LNCaP clone FGC (cell line): ENCODE data around the gene ADGRV1.
A peak's percentile ranks its signal among the peaks of the same experiment; 100 is the strongest.

ENCODE experiments used
- DNase-seq: peaks from one replicate; pipeline ENCODE4 v3.0.0-alpha.2; 2011; ENCODE audit warnings: low read depth
- H3K4me3 ChIP-seq: 2 replicates; pipeline ENCODE4 v1.5.1; 2011; ENCODE audit warnings: mild to moderate bottlenecking, low read depth, low read length, control low read depth
- TF ChIP-seq, protein P1 (sequence below): IDR thresholded peaks from 2 replicates; pipeline ENCODE4 v1.5.1; 2012; ENCODE audit warnings: mild to moderate bottlenecking; ENCODE audit not compliant: control insufficient read depth, insufficient read depth; ENCODE audit errors: extremely low read depth

The ADGRV1 gene

DNA sequence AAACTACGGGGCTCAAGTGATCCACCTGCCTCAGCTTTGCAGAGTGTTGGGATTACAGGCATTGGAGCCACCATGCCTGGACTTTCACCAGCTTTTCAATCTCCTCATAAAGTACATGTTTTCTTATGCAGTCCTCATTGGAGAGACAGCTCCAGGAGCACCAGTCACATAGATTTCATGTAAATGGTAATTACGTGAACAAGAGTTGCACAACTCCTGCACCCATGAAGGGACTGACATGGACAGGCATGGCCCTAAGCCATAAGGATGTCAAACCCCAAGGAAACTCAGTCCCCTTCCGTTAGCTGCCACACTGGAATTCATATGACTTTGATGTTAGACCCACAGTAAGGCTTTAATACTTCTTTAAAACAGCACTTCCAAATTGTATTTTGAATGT, 7.6 kb upstream of the ADGRV1 start:
- TF ChIP-seq, protein P1, sequence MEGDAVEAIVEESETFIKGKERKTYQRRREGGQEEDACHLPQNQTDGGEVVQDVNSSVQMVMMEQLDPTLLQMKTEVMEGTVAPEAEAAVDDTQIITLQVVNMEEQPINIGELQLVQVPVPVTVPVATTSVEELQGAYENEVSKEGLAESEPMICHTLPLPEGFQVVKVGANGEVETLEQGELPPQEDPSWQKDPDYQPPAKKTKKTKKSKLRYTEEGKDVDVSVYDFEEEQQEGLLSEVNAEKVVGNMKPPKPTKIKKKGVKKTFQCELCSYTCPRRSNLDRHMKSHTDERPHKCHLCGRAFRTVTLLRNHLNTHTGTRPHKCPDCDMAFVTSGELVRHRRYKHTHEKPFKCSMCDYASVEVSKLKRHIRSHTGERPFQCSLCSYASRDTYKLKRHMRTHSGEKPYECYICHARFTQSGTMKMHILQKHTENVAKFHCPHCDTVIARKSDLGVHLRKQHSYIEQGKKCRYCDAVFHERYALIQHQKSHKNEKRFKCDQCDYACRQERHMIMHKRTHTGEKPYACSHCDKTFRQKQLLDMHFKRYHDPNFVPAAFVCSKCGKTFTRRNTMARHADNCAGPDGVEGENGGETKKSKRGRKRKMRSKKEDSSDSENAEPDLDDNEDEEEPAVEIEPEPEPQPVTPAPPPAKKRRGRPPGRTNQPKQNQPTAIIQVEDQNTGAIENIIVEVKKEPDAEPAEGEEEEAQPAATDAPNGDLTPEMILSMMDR: no peak
- no peak for DNase-seq
- H3K4me3 ChIP-seq: no peak overlapping the region

DNA sequence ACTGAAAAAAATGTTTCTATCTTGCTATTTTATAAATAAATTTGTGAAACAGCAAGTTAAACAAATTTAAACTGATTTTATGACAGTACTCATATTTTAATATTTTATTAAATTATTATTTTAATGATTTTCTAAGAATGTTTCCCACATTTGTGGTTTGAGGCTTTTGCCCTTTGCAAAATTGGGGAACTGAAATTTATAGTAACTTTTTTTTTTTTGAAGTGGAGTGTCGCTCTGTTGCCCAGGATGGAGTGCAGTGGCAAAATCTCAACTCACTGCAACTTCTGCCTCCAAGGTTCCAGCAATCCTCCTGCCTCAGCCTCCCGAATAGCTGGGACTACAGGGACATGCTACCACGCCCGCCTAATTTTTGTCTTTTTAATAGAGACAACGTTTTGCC, 7.2 kb upstream of the ADGRV1 start:
- no peak for DNase-seq
- H3K4me3 ChIP-seq: no peak overlapping the region
- TF ChIP-seq, protein P1: no peak

DNA sequence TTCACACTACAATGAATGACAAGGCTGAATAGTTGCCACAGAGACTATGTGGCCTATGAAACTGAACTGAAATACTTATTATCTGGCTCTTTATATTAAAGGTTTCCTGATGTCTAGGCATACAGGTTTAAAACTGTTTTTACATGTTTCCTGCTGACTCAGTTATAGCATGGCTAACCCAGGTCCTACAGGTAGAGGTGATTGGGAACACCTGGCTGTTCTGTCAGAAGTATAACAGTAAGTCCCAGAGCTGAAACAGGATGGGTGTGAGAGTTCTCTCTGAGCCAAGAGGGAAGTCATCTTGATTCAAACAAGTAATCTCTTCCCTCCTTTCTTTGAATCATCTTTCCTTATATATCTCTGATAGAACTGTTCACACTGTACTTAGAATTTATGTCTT, 4.9 kb upstream of the ADGRV1 start:
- TF ChIP-seq, protein P1: no peak
- no peak overlapping the region for H3K4me3 ChIP-seq
- DNase-seq: no peak

DNA sequence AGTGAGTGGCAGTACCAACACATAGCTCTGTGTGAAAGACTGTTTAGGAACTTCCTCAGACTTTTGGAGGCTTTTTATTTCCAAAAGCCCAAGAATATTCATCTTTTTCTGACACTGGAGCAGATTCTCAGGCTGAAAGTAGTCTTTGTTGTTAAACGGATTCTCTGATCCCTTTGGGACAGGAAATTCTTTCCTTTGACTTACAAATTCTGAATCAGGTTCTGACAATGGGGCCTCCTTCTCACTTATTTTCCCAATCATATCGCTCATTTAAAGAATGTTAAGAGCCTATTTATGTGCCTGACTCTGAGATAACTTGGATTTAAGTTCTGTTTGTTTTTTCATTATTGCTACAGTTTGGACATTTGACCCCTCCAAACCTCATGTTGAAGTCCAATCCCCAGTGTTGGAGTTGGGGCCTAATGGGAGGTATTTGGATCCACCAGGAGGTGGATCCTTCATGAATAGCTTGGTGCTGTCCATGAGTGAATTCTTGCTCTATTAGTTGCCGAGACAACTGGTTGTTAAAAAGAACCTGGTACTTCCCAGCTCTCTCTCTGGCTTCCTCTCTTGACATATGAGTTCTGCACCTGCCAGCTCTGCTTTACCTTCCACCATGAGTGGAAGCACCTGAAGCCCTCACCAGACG, 4.1 kb upstream of the ADGRV1 start:
- DNase-seq: no peak
- no peak overlapping the region for H3K4me3 ChIP-seq
- TF ChIP-seq, protein P1: no peak

DNA sequence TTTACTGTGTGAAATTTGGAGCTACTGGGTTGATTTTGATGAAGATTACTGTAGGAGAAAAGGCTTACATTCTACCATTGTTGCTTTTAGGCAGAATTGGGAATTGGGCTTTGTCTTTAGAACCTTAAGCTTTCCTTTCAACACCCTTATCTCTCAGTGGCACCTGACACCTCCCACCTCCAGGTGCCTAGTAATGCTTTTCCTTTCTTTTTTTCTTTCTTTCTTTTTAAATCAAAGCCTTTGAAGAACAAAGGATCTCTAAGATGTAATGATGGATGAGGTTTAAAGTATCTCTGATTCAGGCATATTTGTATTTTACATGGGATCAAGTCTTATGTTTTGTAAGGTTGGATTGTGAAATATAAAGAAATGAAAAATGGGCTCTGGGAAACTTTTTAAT, 2.9 kb upstream of the ADGRV1 start:
- TF ChIP-seq, protein P1: no peak
- no peak for DNase-seq
- no peak overlapping the region for H3K4me3 ChIP-seq

DNA sequence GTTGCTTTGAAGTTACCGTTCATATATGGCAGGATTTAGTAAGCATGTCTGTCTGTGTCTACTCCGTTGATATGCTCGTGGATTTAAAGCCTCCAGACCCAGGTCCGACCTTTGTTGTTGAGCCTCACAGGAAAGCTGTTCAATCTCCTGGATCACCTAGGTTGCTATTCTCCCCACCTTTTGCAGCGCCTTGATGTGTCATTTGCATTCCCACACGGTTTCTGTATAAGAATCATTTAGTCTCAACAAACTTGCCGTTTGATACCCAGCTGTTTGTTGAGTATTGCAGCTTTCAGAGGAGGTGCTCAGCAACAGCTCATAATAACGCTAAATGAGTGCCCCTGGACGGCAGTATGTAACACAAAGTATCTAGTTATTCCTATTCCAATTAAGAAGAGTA, 1.2 kb upstream of the ADGRV1 start:
- TF ChIP-seq, protein P1: no peak

DNA sequence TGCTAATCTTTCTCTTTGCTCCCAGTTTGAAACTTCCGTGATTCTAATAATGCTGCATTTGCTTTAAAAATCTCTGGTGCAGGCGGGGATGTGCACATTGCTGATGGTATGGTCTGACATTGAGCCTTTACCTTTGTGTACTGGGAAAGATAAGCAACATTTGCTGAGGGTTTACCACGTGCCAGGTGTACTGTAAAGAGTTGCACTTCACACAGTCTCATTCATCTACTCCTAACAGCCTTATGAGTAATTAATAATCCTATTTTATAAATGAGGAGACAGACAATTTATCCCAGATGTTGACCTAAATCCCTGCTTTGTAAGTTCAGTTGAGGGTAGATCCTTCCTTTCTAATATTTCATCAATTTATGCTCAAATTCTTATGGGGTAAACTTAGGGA, 726 bp upstream of the ADGRV1 start:
- H3K4me3 ChIP-seq: peak overlapping the region; percentile 62
- TF ChIP-seq, protein P1: no peak
- DNase-seq: no peak

More for the DNA sequence above, 1.2 kb upstream of the ADGRV1 start:
- H3K4me3 ChIP-seq: peak overlapping the region; percentile 62
- no peak for DNase-seq
